ENCODE measurements around the gene FUT9.
"Not testable (repeated sequence)": the region's sequence is repeated elsewhere in the genome, so short reads cannot be mapped to it uniquely, and the experiment has no call there.

The FUT9 gene

DNA sequence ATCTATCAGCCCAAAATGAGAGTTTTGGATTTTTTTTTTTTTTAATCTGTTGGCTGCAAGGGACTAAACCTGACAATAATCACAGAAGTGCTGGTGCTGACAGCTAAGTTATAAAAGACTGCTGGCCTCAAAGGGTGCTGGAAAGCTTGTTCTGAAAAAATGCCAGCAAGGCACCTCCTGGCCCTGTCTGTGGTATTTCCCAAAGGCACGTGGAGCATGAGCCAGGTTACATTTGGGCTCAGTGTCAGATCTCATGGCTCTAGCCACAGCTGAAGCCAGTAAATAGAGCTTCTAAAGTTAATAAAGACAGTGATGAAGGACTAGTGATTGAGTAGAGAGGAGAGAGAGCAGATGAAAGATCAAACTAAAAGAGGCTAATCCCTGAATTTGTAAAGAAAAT, 178.9 kb downstream of the FUT9 start:
- no peak for DNase-seq

DNA sequence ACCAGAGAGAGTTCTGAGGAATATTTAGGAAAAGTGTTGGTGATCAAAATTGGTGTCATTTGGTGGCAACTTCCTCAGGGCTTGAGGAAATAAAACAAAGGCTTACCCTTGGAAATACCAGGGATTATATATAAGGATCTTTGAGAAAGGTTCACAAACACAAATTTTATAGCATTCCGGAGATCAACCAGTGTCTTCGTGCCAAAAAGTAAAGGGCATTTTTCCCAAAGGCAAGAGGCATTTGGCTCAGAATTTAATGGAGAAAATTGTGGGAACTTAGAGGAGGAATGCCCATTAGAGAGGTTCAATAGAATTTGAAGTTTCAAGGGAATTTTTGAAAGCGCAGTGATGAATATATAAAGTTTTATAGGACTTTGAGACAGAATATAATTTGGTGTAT, 179.5 kb downstream of the FUT9 start:
- DNase-seq: no peak

- no peak for DNase-seq
Measured at GRCh38 chr6:96196633-96197032, 180.9 kb downstream of the FUT9 start.

DNA sequence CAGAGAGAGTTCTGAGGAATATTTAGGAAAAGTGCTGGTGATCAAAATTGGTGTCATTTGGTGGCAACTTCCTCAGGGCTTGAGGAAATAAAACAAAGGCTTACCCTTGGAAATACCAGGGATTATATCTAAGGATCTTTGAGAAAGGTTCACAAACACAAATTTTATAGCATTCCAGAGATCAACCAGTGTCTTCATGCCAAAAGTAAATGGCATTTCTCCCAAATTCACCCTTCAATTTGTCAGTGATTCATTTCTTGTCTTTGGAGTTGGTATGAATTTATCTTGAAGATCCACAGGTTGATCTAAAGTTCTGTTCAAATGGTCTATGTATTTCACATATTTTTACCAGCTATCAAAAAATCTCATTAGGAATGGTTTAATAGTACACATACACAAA, 181.5 kb downstream of the FUT9 start:
- DNase-seq: no peak

- no peak for DNase-seq
Measured at GRCh38 chr6:96202571-96202970, 186.8 kb downstream of the FUT9 start.

- no peak for DNase-seq
Measured at GRCh38 chr6:96211341-96211740, 195.6 kb downstream of the FUT9 start.

GRCh38 chr6:96212066-96212465, 196.3 kb downstream of the FUT9 start:
- DNase-seq: no peak

GRCh38 chr6:96213784-96214183, 198.0 kb downstream of the FUT9 start:
- DNase-seq: no peak

DNA sequence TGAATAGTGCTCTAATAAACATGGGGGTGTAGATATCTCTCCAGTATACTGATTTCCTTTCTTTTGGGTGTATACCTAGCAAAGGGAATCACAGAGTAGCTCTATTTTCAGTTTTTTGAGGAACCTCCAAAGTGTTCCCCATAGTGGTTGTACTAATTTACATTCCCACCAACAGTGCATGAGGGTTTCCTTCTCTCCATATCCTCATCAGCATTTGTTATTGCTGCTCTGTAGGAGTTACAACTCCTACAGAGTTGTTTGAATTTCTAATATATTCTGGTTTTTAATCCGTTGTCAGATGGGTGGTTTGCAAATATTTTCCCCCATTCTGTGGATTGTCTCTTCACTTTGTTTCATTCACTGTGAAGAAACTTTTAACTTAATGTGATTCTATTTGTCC, 207.9 kb downstream of the FUT9 start:
- DNase-seq: no peak

DNA sequence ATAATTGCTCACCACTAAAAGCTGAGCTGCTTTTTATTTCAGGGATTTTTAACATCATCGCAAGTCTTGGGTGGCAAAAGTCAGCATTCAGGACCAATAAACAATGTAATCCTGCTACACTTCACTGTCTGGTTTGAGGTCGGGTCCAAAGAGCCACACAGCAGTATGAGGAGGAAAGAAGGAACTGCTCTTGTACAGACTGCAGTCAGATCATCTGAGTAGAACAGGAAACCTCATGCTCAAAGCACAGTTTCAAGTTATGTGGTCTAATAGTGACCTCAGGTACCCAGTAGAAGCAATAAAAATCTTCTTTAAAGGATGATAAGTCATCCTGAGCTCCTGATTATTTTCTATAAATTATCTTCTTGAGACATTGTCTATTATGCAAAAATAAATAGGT, 211.4 kb downstream of the FUT9 start:
- no peak for DNase-seq

DNA sequence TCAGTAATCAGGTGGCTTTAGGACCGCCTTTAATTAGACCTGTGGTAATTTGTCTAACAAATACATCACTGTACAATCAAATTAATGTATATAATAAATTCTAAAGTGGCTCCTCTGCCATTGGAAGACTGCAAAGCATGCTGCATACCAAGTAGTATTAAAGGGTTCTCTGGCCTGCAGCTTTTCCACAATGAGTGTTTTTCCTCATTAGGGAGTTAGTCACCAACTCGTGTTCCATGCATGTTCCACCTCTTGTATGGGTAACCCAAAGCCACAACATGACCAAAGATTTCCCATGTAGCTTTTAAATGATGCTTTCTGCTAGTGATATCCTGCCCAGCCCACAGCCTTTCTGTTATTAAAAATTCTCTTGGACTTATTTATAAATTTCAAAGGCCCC, 218.7 kb downstream of the FUT9 start:
- DNase-seq: no peak

DNA sequence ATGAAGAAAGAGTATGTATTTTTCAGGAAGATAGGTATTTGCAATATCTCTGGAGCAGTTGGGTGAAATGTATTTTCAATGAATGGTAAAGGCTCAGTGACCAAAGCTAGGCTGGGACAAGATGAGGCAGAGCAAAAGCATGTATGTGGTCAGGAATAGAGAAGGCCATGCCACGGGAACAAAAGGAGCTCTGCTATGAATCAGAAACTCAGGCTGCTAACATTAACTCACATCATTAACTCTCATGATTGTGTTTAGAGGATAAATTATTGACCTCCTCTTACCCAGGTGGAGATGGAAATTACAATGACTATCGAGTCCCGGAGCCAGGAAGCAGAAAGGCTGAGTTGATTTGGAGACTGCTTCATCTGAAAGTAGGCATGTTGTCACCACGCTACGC, 220.2 kb downstream of the FUT9 start:
- DNase-seq: no peak

GRCh38 chr6:96236471-96236870, 220.7 kb downstream of the FUT9 start:
- DNase-seq: no peak

- no peak for DNase-seq
Measured at GRCh38 chr6:96237638-96238347, 222.0 kb downstream of the FUT9 start.

DNA sequence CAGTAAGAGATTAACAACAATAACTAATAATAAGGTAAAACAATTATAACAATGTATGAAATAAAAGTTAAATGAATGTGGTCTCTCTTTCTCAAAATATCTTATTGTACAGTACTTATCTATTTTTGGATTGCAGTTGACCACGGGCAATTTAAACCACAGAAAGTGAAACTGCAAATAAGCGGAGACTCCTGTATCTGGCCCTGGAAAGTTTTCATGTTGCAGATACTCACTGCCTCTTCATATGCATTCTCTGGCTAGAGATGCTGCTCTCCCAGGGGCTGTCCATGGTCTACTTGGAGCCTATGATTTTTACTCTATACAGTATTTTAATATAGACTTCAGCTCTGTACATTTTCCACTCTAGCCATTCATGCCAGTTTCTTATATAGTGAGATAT, 230.8 kb downstream of the FUT9 start:
- DNase-seq: no peak

GRCh38 chr6:96249755-96250154, 234.0 kb downstream of the FUT9 start:
- DNase-seq: no peak

GRCh38 chr6:96257751-96258150, 242.0 kb downstream of the FUT9 start:
- no peak for DNase-seq

DNA sequence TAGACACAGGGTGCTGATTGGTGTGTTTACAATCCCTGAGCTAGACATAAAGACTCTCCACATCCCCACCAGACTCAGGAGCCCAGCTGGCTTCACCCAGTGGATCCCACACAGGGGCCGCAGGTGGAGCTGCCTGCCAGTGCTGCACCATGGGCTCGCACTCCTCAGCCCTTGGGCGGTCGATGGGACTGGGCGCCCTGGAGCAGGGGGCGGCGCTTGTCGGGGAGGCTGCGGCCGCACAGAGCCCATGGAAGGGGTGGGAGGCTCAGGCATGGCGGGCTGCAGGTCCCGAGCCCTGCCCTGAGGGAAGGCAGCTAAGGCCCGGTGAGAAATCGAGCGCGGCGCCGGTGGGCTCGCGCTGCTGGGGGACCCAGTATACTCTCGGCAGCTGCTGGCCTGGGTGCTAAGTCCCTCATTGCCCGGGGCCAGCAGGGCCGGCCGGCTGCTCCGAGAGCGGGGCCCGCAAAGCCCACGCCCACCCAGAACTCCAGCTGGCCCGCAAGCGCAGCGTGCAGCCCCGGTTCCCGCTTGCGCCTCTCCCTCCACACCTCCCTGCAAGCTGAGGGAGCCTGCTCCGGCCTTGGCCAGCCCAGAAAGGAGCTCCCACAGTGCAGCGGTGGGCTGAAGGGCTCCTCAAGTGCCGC, 245.1 kb downstream of the FUT9 start:
- not testable (repeated sequence) for DNase-seq

Data from NK-92 treated with Interleukin-12 subunit alpha and Interleukin-12 subunit beta, amount 100 ng/mL, for 24 hours (cell line).